ENCODE measurements around the gene C1orf167.

C1orf167 gene
- 0 to 0.35 (median 0) reads per million in 4 experiments for total RNA-seq

DNA sequence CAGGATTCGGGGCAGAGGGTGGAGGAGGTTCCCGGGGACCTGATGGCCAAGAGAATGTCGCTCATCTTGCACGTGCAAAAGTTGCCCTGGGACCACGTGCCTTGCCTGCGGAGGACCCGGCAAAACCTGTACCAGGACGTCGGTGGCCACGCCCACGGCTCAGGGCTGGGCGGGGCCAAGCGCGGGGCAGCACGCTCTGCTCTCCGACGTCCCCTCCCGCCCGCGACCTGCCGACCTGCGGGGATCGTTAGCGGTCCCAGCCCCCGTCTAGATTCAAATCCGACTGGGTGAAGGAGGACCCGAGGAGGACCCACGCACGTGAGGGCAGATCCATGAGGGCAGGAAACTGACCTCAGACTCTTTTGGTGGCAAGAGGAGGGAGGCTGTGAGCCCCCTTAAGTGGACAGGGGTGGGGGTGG, at the start of gene C1orf167:
Gene C1orf167, plus strand, starts transcription at position 206 of the 419 bp plus-strand sequence. CDS start 2,208 bp downstream, outside the sequence.
- DNase-seq, result peak; percentile 7

DNA sequence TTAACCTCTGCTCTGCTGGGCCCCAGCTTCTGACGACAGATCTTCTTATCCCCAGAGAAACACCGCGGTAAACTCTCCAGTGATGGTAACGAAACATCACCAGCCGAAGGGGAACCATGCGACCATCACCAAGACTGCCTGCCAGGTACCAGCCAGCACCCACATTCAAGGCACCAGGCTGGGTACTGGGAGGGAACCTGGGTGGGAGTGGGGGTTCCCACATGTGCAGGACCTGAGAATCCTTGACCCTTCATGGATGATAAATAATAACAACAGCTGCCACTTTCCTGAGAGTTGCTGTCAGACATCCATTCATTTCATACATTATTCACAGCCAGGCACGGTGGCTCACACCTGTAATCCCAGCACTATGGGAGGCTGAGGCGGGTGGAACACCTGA, 49.7 kb upstream of the C1orf167 start:
- DNase-seq, result no peak

DNA sequence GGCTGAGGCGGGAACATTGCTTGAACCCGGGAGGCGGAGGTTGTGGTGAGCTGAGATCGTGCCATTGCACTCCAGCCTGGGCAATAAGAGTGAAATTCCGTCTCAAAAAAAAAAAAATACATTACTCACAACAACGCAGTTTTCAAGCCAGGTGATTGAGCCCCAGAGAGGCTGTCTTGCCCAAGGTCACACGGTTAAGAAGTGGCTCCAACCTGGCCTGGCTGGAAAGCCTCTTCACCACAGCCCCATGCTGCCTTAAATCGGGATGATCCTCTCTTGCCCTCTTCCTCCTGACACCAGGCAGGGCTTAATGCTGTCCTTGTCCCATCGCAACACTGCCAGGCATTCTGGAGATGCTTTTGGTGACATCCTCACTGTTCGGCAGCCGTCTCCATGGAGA, 48.9 kb upstream of the C1orf167 start:
- DNase-seq, result no peak

DNA sequence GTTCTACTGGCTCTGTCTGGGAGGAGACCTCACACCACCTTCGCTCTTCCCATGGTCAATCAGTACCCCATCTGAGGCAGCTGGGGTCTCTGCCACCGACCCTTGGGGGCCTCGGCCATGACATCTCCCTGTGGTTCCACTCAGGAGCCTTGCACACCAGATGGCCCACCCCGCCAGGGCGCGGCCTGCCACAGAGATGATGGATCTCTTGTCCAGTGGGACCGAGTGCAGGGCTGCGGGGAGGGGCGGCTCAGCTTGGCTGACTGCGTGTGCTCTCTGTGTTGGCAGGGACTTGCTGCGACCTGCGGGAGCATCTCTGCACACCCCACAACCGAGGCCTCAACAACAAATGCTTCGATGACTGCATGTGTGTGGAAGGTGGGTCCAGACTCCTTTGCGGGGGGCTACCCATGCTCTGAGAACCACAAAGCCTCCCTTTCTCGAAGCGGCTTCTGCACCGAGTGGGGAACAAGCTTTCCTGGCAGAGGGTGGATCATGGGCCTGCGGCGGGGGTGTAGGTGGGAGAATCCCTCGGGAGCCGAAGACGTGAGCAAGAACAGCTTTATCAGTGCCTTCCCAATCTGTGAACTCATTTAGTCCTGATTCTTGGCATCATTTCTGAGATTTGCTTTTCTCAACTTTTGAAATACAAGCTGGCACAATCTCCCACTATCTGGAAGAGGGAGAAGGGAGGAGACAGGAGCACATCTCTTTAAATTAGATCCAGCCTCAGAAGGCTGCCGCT, 47.0 kb upstream of the C1orf167 start:
- no peak for DNase-seq

DNA sequence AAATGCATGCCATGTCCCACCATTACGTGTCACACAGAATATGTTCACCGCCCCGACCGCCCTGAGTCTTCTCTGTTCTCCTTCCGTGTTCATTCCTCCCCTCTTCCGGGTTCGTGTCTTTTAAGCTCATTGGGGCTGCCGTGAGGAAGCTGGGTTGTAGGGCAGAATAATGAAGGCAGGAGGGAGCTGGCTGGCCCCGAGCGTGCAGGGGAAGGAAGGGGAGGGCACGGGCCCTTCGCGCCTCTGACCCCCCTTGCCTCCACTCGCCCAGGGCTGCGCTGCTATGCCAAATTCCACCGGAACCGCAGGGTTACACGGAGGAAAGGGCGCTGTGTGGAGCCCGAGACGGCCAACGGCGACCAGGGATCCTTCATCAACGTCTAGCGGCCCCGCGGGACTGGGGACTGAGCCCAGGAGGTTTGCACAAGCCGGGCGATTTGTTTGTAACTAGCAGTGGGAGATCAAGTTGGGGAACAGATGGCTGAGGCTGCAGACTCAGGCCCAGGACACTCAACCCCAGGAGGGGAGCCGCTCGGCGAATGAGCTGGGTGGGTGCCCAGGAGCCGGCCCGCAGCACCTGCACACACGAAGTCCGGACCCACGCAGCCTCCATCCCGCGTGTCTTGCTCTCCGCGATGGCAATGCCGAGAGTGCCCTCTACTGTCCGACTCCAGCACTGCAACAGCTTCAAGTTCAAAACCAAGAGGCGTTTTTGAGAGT, 42.5 kb upstream of the C1orf167 start:
- peak; percentile 76 for DNase-seq

GRCh38 chr1:11720033-11720376, 42.0 kb upstream of the C1orf167 start:
- DNase-seq, result no peak

DNA sequence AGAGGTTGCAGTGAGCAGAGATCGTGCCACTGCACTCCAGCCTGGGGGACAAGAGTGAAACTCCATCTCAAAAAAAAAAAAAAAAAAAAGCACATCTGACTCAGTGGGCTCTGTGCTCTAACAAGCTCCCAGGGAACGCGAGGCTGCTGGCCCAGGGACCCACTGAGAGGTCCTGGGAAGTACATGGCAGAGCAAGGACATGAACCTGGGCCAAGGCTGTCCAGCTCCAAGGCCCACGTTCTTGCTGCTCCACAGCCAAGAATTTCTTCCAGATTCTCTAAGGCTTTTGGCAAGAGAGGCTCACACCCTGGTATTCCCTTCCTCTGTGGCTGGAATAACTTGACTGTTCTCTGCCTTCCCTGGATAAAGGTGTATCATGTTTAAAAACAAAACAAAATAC, 41.5 kb upstream of the C1orf167 start:
- DNase-seq, result no peak

DNA sequence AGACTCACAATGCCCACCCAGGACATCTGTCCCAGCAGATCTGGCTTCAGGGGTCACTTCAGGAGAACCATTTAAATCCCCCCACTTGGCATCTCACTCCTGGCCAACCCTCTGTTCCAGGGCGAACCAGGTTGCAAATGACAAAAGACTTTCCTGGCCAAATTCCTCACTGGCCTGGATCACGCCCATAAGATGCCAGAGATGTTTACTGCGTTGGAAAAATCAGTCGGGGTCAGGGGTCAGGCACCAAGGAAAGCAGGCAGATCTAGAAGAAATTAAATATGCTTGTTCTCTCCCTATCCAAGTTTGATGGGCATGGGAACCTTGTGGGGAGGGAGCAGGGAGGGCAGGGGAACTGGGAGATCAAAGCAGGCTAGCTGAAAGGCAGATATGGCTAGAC, 40.7 kb upstream of the C1orf167 start:
- DNase-seq, result no peak

GRCh38 chr1:11722538-11722937, 39.5 kb upstream of the C1orf167 start:
- no peak for DNase-seq

DNA sequence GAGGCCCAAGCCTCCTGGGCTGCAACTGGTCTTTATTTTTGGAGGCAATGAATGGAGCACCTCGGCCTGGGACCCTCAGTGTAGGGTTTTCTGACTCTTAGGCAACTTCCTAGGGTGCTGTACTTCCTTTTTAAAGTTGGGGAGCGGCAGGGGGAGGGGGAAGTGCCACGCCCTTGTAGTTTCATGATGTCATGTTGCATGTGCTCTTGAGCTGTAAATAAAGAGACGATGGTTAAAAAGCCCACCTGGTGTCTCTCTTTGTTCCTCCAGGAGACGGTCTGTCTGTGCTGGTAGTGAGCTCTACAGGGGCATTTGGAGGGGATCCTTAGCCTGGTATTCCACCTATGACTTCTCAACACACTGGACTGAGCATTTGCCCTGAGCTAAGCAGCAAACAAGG, 36.4 kb upstream of the C1orf167 start:
- DNase-seq, result no peak

DNA sequence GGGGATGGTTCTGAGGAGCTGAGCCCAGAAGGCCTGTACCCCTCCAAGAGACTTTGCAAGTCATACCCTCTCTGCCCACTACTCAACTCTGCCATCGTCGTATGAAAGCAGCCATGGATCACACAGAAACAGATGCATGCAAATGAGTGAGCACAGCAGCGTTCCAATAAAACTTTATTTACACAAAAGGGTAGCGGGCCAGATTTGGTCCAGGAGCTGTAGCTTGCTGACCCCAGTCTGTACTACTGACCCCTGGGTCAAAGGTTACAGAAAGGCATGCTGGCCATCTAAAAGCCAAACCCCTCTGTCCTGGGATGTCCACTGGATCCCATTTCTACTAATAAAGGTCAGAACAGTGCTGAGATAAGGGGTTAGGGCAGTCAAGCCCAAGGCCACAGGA, 34.9 kb upstream of the C1orf167 start:
- DNase-seq, result no peak

DNA sequence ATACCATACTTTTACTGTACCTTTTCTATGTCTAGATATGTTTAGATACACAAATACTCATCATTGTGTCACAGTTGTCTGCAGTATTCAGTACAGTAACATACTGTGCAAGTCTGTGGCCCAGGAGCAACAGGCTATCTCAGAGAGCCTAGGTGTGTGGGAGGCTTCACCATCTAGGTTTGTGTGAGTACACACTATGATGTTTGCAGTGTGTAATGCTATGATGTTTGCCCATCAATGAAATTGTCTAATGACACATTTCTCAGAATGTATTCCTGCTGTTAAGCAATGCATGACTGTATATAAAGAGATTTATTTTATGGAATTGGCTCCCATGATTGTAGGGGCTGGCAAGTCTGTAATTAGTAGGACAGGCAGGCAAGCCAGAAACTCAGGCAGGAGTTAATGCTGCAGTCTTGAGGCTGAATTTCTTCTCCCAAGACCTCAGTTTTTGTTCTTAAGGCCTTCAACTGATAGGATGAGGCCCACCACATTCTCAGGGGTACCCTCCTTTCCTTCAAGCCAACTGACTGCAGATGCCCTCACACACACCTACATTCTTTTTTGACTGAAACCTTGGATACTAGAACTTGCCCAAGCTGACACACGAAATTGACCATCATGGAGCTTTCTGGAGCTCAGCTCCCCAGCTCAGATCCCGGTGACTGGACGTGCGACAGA, 33.7 kb upstream of the C1orf167 start:
- no peak for DNase-seq

DNA sequence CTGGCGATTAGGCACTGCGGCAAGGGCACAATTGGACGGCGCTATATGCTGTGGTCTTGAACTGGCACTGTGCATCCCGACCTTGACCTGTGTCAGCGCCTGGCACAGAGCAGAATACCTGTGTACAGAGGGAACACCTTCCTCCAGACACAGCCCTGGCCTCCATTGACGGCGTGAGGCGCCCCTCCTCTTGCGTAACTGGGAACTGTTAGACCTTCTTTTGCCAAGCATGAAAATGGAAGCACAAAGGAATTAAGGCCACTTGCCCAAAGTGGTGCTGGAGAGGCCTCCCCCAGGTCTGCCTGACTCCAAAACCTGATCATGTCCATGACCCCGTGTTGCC, 32.9 kb upstream of the C1orf167 start:
- DNase-seq, result no peak

DNA sequence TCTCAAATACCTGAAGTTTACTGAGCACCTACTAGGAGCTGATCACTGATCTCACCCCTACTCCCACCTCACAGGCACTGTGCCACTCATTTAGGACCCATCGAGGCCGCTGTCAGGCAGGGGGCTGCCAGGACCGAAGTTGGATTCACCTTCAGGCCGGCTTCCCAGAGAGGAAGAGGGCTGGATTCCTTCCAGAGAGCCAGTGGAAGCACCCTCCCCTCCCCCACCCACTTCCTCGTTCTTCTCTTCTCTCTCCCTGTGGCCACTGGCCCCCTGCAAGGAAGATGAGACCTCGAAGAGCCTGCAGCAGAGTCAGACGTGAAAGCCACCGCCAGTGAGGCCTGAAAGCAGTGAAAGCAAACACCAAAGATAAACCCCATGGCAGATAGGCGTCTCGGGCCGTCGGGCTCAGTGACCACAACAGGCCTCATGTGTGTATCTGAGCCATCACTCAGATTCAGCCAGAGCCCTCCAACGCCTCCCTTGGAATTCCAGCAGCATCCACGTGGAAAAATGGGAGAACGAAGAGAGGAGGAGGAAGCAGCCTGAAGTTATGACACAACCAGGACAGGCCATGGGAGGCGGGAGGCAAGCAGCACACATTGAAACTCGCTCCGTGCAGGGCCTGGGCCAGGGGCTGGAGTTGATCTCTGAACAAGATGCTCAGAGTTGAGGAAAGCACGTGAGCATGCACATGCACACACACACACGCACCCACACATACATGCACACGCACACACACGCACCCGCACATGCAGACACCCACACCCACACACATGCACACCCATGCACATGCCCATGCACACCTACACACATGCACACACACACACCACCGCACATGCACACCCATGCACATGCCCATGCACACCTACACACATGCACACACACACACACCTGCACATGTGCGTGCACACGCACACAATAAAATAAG, 32.2 kb upstream of the C1orf167 start:
- no peak for DNase-seq

DNA sequence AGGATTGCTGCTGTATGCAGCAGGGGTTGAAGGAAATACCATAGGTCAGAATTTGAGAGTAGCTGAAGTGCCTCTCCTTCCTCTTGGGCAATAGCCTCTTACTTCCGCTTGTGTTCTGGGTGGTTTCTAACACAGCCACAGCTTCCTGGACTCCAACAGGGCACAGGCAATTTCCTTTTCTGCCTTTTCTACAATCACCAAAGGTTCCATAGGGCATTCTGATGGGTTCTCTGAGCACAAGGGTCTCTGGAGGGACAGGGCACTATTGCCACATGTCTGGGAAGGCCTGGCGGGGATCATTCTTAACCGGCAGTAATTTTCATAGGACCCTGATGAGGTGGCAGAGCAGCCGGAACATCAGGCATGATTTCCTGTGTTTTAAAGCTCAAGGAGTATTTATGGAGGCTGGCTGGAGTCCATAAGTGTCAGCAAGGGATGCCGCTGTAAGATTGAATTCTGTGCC, 31.5 kb upstream of the C1orf167 start:
- DNase-seq, result no peak

DNA sequence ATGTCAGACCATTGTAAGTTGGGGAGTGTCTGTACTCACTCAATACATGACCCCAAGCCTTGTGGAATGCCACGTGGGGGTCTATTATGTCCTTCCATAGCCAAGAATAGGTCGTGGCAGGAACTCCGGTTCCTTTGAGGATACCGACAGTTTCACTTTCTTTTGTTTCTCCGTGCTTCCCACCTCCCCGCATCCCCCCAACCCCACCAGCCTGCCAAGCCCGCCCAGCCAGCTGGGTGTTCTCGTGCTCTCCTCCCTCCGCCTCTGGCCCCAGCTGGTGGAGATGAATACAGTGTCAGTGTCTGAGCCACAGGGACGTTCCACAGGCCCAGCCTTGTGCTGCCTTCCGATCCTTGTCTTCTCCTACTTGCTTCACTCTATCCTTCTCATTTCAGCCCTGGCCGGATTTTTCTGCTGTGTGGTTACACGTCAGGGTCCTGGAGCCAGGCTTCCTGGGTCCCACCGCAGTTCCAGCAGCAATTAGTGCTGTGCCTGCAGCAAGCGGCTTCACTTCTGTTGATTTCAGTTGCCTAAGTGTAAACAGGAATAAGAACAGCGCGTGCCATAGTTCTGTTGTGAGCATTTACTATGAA, 30.2 kb upstream of the C1orf167 start:
- peak; percentile 23 for DNase-seq

DNA sequence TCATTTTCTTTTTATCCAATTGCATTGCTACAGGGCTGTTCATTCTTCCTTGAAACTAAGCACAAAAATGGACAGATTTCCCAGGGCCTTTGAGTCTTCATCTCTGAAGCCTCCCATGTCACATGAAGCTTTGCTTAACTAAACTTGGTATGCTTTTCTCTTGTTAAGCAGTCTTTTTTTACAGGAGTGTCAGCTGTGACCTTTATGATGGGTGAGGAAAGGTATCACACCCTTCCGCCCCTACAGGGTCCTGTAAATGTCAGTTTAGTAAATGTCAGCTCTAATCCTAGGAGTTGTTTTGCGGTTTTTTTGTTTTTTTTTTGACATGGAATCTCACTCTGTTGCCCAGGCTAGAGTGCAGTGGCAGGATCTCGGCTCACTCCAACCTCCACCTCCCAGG, 28.7 kb upstream of the C1orf167 start:
- DNase-seq, result no peak

DNA sequence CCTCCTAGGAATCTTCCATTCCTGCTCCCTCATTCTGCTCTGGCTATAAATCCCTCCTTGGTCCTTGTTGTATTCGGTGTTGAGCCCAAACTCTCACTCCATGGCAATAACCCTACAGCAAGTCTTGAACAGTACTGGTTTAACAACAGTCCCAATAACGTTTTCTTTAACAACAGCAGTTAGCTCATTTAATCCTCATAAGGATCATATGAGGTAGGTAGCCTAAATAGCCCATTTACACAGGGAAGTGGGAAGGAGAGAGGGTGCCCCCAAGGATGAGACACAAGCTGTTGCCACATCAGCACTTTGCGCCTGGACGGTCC, 26.5 kb upstream of the C1orf167 start:
- DNase-seq, result no peak

DNA sequence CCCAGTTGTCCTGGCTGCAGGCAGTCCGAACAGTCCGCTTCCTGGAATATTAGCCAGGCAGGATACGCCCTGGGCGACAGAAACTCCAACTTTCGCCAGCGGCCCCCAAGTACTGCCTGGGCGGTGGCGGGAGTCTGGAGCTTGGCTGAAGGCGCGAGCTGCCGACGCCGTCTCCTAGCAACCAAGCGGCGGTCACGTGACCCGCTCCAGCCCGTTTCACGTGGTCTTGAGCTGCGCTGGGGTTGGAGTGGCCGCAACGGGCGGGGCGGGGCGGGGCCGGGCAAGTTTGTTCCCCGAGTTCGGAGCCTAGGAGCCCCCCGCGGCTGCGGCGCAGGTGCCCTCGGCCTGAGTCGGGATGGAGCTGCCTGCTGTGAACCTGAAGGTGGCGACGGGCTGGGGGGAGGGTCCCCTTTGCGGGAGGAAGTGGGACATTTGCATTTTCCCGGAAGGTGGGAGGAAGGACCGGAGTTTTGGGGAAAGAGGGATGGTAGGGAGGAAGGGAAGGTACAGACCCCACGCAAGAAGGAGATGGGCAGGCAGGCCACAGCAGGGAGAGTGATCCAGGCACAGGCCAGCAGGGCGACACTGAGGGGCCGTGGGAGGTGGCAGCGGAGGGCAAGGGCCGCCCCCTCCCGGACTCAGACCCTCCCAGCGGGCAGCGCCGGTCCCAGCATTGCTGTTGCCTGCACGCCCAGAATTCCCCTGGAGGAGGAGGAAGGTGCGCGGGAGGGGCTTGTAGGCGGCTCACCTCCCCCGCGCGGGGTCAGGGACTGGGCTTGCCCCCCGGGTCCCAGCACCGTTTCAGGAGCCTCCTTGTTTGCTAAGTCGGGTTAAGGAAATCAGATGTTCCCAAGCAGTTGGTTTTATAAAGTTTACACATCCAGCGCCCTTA, 25.9 kb upstream of the C1orf167 start, which contains the start of gene AGTRAP:
Gene AGTRAP, plus strand, starts transcription at position 283 of the 892 bp plus-strand sequence. Its CDS starts 73 bp downstream, at position 356.
- peak; percentile 76 for DNase-seq

GRCh38 chr1:11736746-11737639, 25.0 kb upstream of the C1orf167 start:
- DNase-seq, result peak; percentile 21

Measured in effector CD8-positive, alpha-beta T cell (primary cell).